HEK293T (cell line): ENCODE results near the gene ZNF805.

Experiments
- CTCF ChIA-PET: fragments of 350-600 bp; formaldehyde crosslinking; extraction: SDS; loops from one replicate; lab custom pipeline; 2021; ENCODE audit warnings: antibody characterized with exemption, inconsistent platforms; lab: Yijun Ruan, JAX
- POLR2A ChIA-PET: fragments of 350-600 bp; formaldehyde crosslinking; extraction: SDS; loops from one replicate; lab custom pipeline; 2020; ENCODE audit warnings: antibody characterized with exemption, inconsistent platforms; lab: Yijun Ruan, JAX
- DNase-seq: peaks from one replicate; pipeline ENCODE4 v3.0.0; 2012; ENCODE audit warnings: mixed read lengths; ENCODE audit errors: extremely low spot score
- ARNT ChIP-seq: fragments of 450-650 bp; IDR thresholded peaks from 2 replicates; pipeline ENCODE4 v1.6.1; 2017; ENCODE audit warnings: mild to moderate bottlenecking
- BHLHE40 ChIP-seq: fragments of 450-650 bp; IDR thresholded peaks from 2 replicates; pipeline ENCODE4 v1.6.1; 2016; ENCODE audit warnings: mild to moderate bottlenecking, moderate library complexity, borderline replicate concordance
- CTBP1 ChIP-seq: fragments of 450-650 bp; IDR thresholded peaks from 2 replicates; pipeline ENCODE4 v1.6.1; 2016; ENCODE audit warnings: borderline replicate concordance
- ELF4 ChIP-seq: fragments of 450-650 bp; IDR thresholded peaks from 2 replicates; pipeline ENCODE4 v1.6.1; 2017; ENCODE audit warnings: antibody characterized with exemption
- FOXA1 ChIP-seq: fragments of 450-650 bp; IDR thresholded peaks from 2 replicates; pipeline ENCODE4 v1.6.1; 2016; ENCODE audit warnings: mild to moderate bottlenecking
- FOXK2 ChIP-seq: fragments of 450-650 bp; IDR thresholded peaks from 2 replicates; pipeline ENCODE4 v1.6.1; 2016; ENCODE audit warnings: mild to moderate bottlenecking
- FOXM1 ChIP-seq: fragments of 450-650 bp; IDR thresholded peaks from 2 replicates; pipeline ENCODE4 v1.6.1; 2017; ENCODE audit warnings: mild to moderate bottlenecking, borderline replicate concordance
- HDGF ChIP-seq: fragments of 450-650 bp; IDR thresholded peaks from 2 replicates; pipeline ENCODE4 v1.6.1; 2017; ENCODE audit warnings: antibody characterized with exemption, borderline replicate concordance
- L3MBTL2 ChIP-seq: fragments of 450-650 bp; conservative IDR thresholded peaks from 2 replicates; pipeline ENCODE4 v1.6.1; 2016; ENCODE audit warnings: mild to moderate bottlenecking
- LEF1 ChIP-seq: fragments of 450-650 bp; IDR thresholded peaks from 2 replicates; pipeline ENCODE4 v1.6.1; 2017; ENCODE audit warnings: mild to moderate bottlenecking, borderline replicate concordance
- NFRKB ChIP-seq: fragments of 450-650 bp; IDR thresholded peaks from 2 replicates; pipeline ENCODE4 v1.6.1; 2016; ENCODE audit warnings: mild to moderate bottlenecking, moderate library complexity
- PKNOX1 ChIP-seq: fragments of 450-650 bp; IDR thresholded peaks from 2 replicates; pipeline ENCODE4 v1.6.1; 2016
- SP1 ChIP-seq: fragments of 450-650 bp; IDR thresholded peaks from 2 replicates; pipeline ENCODE4 v1.6.1; 2017
- SUZ12 ChIP-seq: fragments of 450-650 bp; IDR thresholded peaks from 2 replicates; pipeline ENCODE4 v1.6.1; 2016; ENCODE audit warnings: mild to moderate bottlenecking
- TARDBP ChIP-seq: fragments of 450-650 bp; IDR thresholded peaks from 2 replicates; pipeline ENCODE4 v1.6.1; 2016
- ZNF384 ChIP-seq: fragments of 450-650 bp; IDR thresholded peaks from 2 replicates; pipeline ENCODE4 v1.6.1; 2016

ZNF805 gene

GRCh38 chr19:57302727-57303401 lies 62.4 kb downstream of the ZNF805 start:
- TF ChIP-seq PKNOX1 = no peak
- no peak for TF ChIP-seq HDGF
- no peak for TF ChIP-seq NFRKB
- TF ChIP-seq FOXK2 = no peak
- TF ChIP-seq TARDBP = no peak
- TF ChIP-seq FOXA1 = no peak
- TF ChIP-seq SUZ12 = no peak
- TF ChIP-seq ELF4 = no peak
- TF ChIP-seq LEF1 = no peak
- no peak for TF ChIP-seq L3MBTL2
- TF ChIP-seq BHLHE40 = no peak
- no peak for TF ChIP-seq CTBP1
- TF ChIP-seq SP1 = no peak
- TF ChIP-seq FOXM1 = no peak
- TF ChIP-seq ZNF384 = no peak
- TF ChIP-seq ARNT = no peak
- POLR2A ChIA-PET = no interaction called here
- no peak for DNase-seq
- CTCF ChIA-PET = no interaction called here
